ENCODE measurements around the gene DDX27. TPM values are rescaled to one million over a fixed set of nuclear protein-coding genes. Genes with fewer than 3 reads are reported as not detected.
A peak's percentile ranks its signal among the peaks of the same experiment; 100 is the strongest.

Gene DDX27
- total RNA-seq, 2 donors from 2014 or later = 10.2 to 20.6 TPM

- no peak overlapping the region for H3K27ac ChIP-seq
- peaks cover 0 to under 1% of the 10 kb centered on the region in 2 donors for H3K9me3 ChIP-seq
- H3K27me3 ChIP-seq = no peaks in the 10 kb centered on the region
- DNase-seq (ENCODE audit: low spot score) = no peak
- no peak overlapping the region for H3K4me3 ChIP-seq
- peaks cover 0 to 60% of the 10 kb centered on the region in 2 donors for H3K4me1 ChIP-seq
- TF ChIP-seq CTCF (IDR thresholded peaks at IDR 0.05) = no peak
- peaks cover 43% of the 10 kb centered on the region for H3K36me3 ChIP-seq
Measured at GRCh38 chr20:49275216-49275615, 56.0 kb downstream of the DDX27 start.

- peaks cover 0 to 5% of the 10 kb centered on the region in 2 donors for H3K9me3 ChIP-seq
- H3K27ac ChIP-seq = no peak overlapping the region
- H3K4me1 ChIP-seq = peaks cover 0 to 60% of the 10 kb centered on the region in 2 donors
- H3K36me3 ChIP-seq = peaks cover 43% of the 10 kb centered on the region
- DNase-seq (ENCODE audit: low spot score) = no peak
- H3K4me3 ChIP-seq = no peak overlapping the region
- no peaks in the 10 kb centered on the region for H3K27me3 ChIP-seq
- TF ChIP-seq CTCF (IDR thresholded peaks at IDR 0.05) = no peak
Measured at GRCh38 chr20:49275636-49276035, 56.4 kb downstream of the DDX27 start.

GRCh38 chr20:49276161-49276960 lies 57.1 kb downstream of the DDX27 start:
- Histone ChIP-seq H3K9me3 (peaks cover 0 to 12% of the 10 kb centered on the region in 2 donors), H3K27ac (peak overlapping the region; percentile 98 to 99), H3K4me3 (peak overlapping the region; percentile 97), H3K27me3 (no peaks in the 10 kb centered on the region), H3K36me3 (peaks cover 43% of the 10 kb centered on the region), H3K4me1 (peaks cover 0 to 57% of the 10 kb centered on the region in 2 donors)
- DNase-seq (ENCODE audit: low spot score) = no peak
- no peak for TF ChIP-seq CTCF (IDR thresholded peaks at IDR 0.05)

GRCh38 chr20:49276961-49277785 lies 58.0 kb downstream of the DDX27 start:
- H3K36me3 ChIP-seq = peaks cover 44% of the 10 kb centered on the region
- no peak for TF ChIP-seq CTCF (IDR thresholded peaks at IDR 0.05)
- H3K27ac ChIP-seq = peak overlapping the region; percentile 98 to 99
- H3K9me3 ChIP-seq = peaks cover 0 to 13% of the 10 kb centered on the region in 2 donors
- H3K4me3 ChIP-seq = peak overlapping the region; percentile 97
- DNase-seq (ENCODE audit: low spot score) = peak; percentile 62
- H3K27me3 ChIP-seq = no peaks in the 10 kb centered on the region
- peaks cover 0 to 64% of the 10 kb centered on the region in 2 donors for H3K4me1 ChIP-seq

- no peak for DNase-seq (ENCODE audit: low spot score)
- Histone ChIP-seq H3K4me1 (peaks cover 0 to 59% of the 10 kb centered on the region in 2 donors), H3K27me3 (no peaks in the 10 kb centered on the region), H3K27ac (peak overlapping the region; percentile 98 to 99), H3K9me3 (peaks cover 0 to 13% of the 10 kb centered on the region in 2 donors), H3K36me3 (peaks cover 45% of the 10 kb centered on the region), H3K4me3 (peak overlapping the region; percentile 97)
- no peak for TF ChIP-seq CTCF (IDR thresholded peaks at IDR 0.05)
Measured at GRCh38 chr20:49277786-49278035, 58.5 kb downstream of the DDX27 start.

Data from right atrium auricular region (tissue), 2 donors.